Lower lobe of right lung (tissue), 2 donors: ENCODE results near the gene DCUN1D1. TPM values are rescaled to one million over a fixed set of nuclear protein-coding genes. Genes with fewer than 3 reads are reported as not detected.
A peak's percentile ranks its signal among the peaks of the same experiment; 100 is the strongest.

Experiments used
- ATAC-seq, 2 donors: fragments of 200-7000 bp; cut with Tn5 transposase; one replicate each; pipeline ENCODE4 v1.9.1; 2020 to 2022; ENCODE audit warnings: mild to moderate bottlenecking in 2 of 2, moderate library complexity in 2 of 2
- DNase-seq: peaks from one replicate; pipeline ENCODE4 v3.0.0-alpha.2; 2020
- H3K27ac ChIP-seq: fragments of 200-600 bp; one replicate; pipeline ENCODE4 v1.8.0; 2022
- H3K27me3 ChIP-seq: fragments of 200-600 bp; one replicate; pipeline ENCODE4 v1.8.0; 2022; ENCODE audit warnings: low read depth
- H3K36me3 ChIP-seq: fragments of 200-600 bp; one replicate; pipeline ENCODE4 v1.8.0; 2022; ENCODE audit warnings: mild to moderate bottlenecking
- H3K4me1 ChIP-seq: fragments of 200-600 bp; one replicate; pipeline ENCODE4 v1.8.0; 2022
- H3K4me3 ChIP-seq: fragments of 200-600 bp; one replicate; pipeline ENCODE4 v1.8.0; 2022; ENCODE audit warnings: mild to moderate bottlenecking
- H3K9me3 ChIP-seq: fragments of 200-600 bp; one replicate; pipeline ENCODE4 v1.8.0; 2022
- intact Hi-C: fragments of 100-400 bp; cut with DNase I; formaldehyde crosslinking; loops from one replicate; pipeline ENCODE4 v1.11.0; 2022
- total RNA-seq: library from RNA; stranded (reverse); fragmentation: NEBNext Ultra II Directional; extraction: Animal tissue kit (Norgen Biotek cat#: 25700); gene quantifications from one replicate; pipeline ENCODE4 v1.2.1, GENCODE V29; 2021
- TF ChIP-seq, protein P1 (sequence below): fragments of 200-600 bp; IDR thresholded peaks from one replicate; pipeline ENCODE4 v1.8.0; 2022; ENCODE audit warnings: antibody characterized with exemption, mild to moderate bottlenecking
- donor health status: DM: no; HTN: yes; CAD: no; lungs with severe emphysema.

DCUN1D1 gene
- total RNA-seq, 1 donor from 2014 or later, result 53.2 TPM

DNA sequence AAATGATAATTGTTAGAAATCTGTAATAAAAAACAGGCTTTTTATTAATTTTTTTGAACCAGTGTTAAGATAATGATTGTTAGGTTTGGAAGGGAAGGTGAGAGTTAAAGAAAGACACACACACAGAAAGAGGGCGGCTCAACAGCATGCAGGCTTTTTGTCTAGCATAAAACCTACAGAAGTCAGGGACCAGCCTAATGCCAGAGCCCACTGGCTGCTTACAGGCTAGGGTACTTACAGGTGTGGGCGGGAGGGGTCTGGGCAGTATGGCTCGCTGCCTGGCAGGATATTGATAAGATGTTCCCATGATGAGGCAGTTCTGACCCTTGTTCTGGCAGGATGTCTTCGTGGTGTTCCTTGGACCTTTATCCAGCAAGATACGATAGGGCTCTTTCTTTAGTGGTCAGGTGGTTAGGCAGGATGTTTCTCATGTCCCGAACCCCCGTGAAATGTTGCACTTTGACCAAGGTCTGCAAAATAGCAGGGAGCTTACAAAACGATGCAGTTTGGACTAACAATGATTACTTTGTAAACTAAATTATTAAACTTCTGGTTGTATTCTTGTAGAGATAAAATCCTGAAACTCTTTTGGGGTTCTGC, 84.7 kb downstream of the DCUN1D1 start:
- DNase-seq, result no peak
- Histone ChIP-seq H3K9me3 (no peaks in the 10 kb centered on the region), H3K36me3 (peaks cover 66% of the 10 kb centered on the region), H3K4me3 (no peak overlapping the region), H3K27ac (no peak overlapping the region), H3K4me1 (no peaks in the 10 kb centered on the region), H3K27me3 (no peaks in the 10 kb centered on the region)
- intact Hi-C loops, result no loop called here
- no peak for ATAC-seq
- TF ChIP-seq, protein P1, sequence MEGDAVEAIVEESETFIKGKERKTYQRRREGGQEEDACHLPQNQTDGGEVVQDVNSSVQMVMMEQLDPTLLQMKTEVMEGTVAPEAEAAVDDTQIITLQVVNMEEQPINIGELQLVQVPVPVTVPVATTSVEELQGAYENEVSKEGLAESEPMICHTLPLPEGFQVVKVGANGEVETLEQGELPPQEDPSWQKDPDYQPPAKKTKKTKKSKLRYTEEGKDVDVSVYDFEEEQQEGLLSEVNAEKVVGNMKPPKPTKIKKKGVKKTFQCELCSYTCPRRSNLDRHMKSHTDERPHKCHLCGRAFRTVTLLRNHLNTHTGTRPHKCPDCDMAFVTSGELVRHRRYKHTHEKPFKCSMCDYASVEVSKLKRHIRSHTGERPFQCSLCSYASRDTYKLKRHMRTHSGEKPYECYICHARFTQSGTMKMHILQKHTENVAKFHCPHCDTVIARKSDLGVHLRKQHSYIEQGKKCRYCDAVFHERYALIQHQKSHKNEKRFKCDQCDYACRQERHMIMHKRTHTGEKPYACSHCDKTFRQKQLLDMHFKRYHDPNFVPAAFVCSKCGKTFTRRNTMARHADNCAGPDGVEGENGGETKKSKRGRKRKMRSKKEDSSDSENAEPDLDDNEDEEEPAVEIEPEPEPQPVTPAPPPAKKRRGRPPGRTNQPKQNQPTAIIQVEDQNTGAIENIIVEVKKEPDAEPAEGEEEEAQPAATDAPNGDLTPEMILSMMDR, result no peak

DNA sequence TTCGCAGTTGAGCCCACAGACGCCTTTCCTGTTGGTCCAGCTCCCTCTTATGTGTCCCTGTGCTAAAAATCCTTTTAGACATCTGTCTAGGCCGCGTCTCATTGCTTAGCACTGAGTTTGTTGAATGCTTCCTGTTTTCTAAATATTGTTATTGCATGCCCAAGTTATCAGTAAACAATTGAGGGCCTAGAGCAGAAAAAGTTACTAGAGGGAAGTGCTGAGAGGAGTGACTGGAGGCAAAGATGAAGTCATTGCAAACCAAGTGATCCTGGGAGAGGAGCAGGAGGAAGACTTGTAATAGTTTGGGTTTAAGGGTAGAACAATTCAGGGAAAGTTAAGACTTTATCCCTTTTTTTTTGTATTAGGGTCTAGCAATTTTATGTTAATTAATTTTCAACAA, 88.1 kb downstream of the DCUN1D1 start:
- DNase-seq (no peak), ATAC-seq (no peak)
- H3K27ac ChIP-seq, result no peak overlapping the region
- intact Hi-C loops, result no loop called here
- H3K36me3 ChIP-seq, result peaks cover 64% of the 10 kb centered on the region
- H3K27me3 ChIP-seq, result no peaks in the 10 kb centered on the region
- H3K4me3 ChIP-seq, result no peak overlapping the region
- no peaks in the 10 kb centered on the region for H3K4me1 ChIP-seq
- TF ChIP-seq, protein P1, result no peak
- H3K9me3 ChIP-seq, result no peaks in the 10 kb centered on the region

DNA sequence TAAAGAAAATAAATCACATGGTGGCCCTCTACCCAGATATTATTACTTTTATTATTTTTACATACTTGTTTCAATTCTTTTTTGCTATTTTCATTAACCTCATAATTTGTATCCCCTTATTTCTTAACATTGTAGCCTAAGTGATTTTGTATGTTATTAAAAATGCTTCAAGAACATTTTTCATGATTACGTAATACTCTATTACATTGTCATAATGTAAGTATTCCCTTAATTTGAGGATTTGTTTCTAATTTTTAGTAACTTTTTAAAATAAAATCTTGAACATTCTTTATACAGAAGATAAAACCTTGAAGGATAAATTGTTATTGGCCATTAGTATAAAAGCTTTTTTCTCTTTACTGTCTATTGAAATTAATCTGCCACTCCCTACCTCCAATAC, 89.0 kb downstream of the DCUN1D1 start:
- intact Hi-C loops, result no loop called here
- no peak overlapping the region for H3K27ac ChIP-seq
- H3K9me3 ChIP-seq, result no peaks in the 10 kb centered on the region
- no peak overlapping the region for H3K4me3 ChIP-seq
- H3K27me3 ChIP-seq, result no peaks in the 10 kb centered on the region
- TF ChIP-seq, protein P1, result no peak
- peaks cover 58% of the 10 kb centered on the region for H3K36me3 ChIP-seq
- DNase-seq (no peak), ATAC-seq (no peak)
- no peaks in the 10 kb centered on the region for H3K4me1 ChIP-seq

DNA sequence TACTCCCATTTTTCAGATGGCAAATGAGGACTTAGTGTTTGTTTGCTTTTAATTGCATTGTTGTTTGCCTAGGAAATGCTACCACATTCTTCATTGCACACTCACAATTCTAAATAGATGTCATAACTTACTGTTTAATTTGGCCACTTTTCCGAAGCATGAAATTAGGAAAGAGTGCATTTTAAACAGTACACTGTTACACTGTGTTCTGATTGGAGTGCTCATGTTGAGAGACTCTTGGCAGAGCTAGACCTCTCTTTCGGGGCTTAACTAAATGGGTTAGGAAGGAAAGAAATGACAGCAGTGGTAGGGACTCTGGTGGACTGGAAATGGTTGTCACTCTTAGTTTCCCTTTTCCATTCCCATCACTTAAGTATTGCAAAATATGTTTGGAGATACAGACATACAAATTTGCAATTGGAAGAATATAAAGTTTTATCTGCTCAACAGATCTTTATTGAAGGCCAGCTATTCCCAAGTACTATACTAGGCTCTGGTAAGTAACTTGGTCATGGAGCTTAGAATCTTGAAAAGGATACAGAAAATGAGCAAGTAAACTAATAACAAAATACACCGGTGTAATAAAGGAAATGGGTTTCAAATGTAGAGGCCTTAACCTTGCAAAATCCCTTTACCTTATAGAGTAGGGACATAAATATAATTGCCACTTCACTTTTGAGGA, 90.2 kb downstream of the DCUN1D1 start:
- no peak for DNase-seq
- H3K9me3 ChIP-seq, result no peaks in the 10 kb centered on the region
- no peaks in the 10 kb centered on the region for H3K27me3 ChIP-seq
- peaks cover 51% of the 10 kb centered on the region for H3K36me3 ChIP-seq
- intact Hi-C loops, result no loop called here
- TF ChIP-seq, protein P1, result no peak
- peak; percentile 94 to 98 for ATAC-seq
- no peaks in the 10 kb centered on the region for H3K4me1 ChIP-seq
- H3K4me3 ChIP-seq, result no peak overlapping the region
- no peak overlapping the region for H3K27ac ChIP-seq

Other genes with a start within 250 kb of the DCUN1D1 start
- gene ATP11B, start 187.0 kb downstream of the DCUN1D1 start, total RNA-seq, result 69.1 TPM
- gene MCCC1, start 119.0 kb upstream of the DCUN1D1 start, total RNA-seq, result 49.9 TPM
- 285 TPM for gene LAMP3, start 182.2 kb upstream of the DCUN1D1 start, total RNA-seq